ENCODE measurements around the gene ANKRD18A.

Gene ANKRD18A

GRCh38 chr9:38644601-38645000 is 24.2 kb upstream of the ANKRD18A start:
- Histone ChIP-seq H3K4me1 (ENCODE audit: control insufficient read depth, low read length) (no peaks in the 10 kb centered on the region), H3K4me3 (ENCODE audit: low read length) (no peak overlapping the region), H3K4me2 (ENCODE audit: low read length) (no peak overlapping the region), H3K9me3 (ENCODE audit: control insufficient read depth, insufficient read depth, low read length) (no peaks in the 10 kb centered on the region), H3K79me2 (ENCODE audit: control insufficient read depth, low read length) (no peaks in the 10 kb centered on the region), H4K20me1 (ENCODE audit: control insufficient read depth, insufficient read depth, low read depth, low read length) (no peaks in the 10 kb centered on the region), H3K27me3 (ENCODE audit: control insufficient read depth, low read length) (no peaks in the 10 kb centered on the region), H3K36me3 (ENCODE audit: control insufficient read depth, low read length) (no peaks in the 10 kb centered on the region), H3K9me2 (replicated peaks; ENCODE audit: control insufficient read depth, low read length) (no peaks in the 10 kb centered on the region), H3K27ac (ENCODE audit: low read depth, low read length) (no peak overlapping the region), H3F3A (ENCODE audit: control insufficient read depth, insufficient read depth) (no peaks in the 10 kb centered on the region)
- TF ChIP-seq EZH2phosphoT487 (IDR thresholded peaks at IDR 0.05; ENCODE audit: borderline replicate concordance, low read length) (no peak), CTCF (IDR thresholded peaks at IDR 0.05; ENCODE audit: low read depth, low read length, poor library complexity, severe bottlenecking) (no peak)

- TF ChIP-seq EZH2phosphoT487 (IDR thresholded peaks at IDR 0.05; ENCODE audit: borderline replicate concordance, low read length) (no peak), CTCF (IDR thresholded peaks at IDR 0.05; ENCODE audit: low read depth, low read length, poor library complexity, severe bottlenecking) (no peak)
- Histone ChIP-seq H3K27me3 (ENCODE audit: control insufficient read depth, low read length) (no peaks in the 10 kb centered on the region), H3K27ac (ENCODE audit: low read depth, low read length) (no peak overlapping the region), H3K36me3 (ENCODE audit: control insufficient read depth, low read length) (no peaks in the 10 kb centered on the region), H3K9me2 (replicated peaks; ENCODE audit: control insufficient read depth, low read length) (no peaks in the 10 kb centered on the region), H3K9me3 (ENCODE audit: control insufficient read depth, insufficient read depth, low read length) (no peaks in the 10 kb centered on the region), H4K20me1 (ENCODE audit: control insufficient read depth, insufficient read depth, low read depth, low read length) (no peaks in the 10 kb centered on the region), H3K4me1 (ENCODE audit: control insufficient read depth, low read length) (no peaks in the 10 kb centered on the region), H3K79me2 (ENCODE audit: control insufficient read depth, low read length) (no peaks in the 10 kb centered on the region), H3K4me2 (ENCODE audit: low read length) (no peak overlapping the region), H3F3A (ENCODE audit: control insufficient read depth, insufficient read depth) (no peaks in the 10 kb centered on the region), H3K4me3 (ENCODE audit: low read length) (no peak overlapping the region)
Observed at GRCh38 chr9:38643815-38644173, 23.4 kb upstream of the ANKRD18A start.

GRCh38 chr9:38642951-38643814 is 22.8 kb upstream of the ANKRD18A start:
- Histone ChIP-seq H3K9me2 (replicated peaks; ENCODE audit: control insufficient read depth, low read length) (no peaks in the 10 kb centered on the region), H3F3A (ENCODE audit: control insufficient read depth, insufficient read depth) (no peaks in the 10 kb centered on the region), H3K27ac (ENCODE audit: low read depth, low read length) (no peak overlapping the region), H3K4me3 (ENCODE audit: low read length) (no peak overlapping the region), H3K79me2 (ENCODE audit: control insufficient read depth, low read length) (no peaks in the 10 kb centered on the region), H4K20me1 (ENCODE audit: control insufficient read depth, insufficient read depth, low read depth, low read length) (no peaks in the 10 kb centered on the region), H3K4me2 (ENCODE audit: low read length) (no peak overlapping the region), H3K4me1 (ENCODE audit: control insufficient read depth, low read length) (no peaks in the 10 kb centered on the region), H3K9me3 (ENCODE audit: control insufficient read depth, insufficient read depth, low read length) (no peaks in the 10 kb centered on the region), H3K36me3 (ENCODE audit: control insufficient read depth, low read length) (no peaks in the 10 kb centered on the region), H3K27me3 (ENCODE audit: control insufficient read depth, low read length) (no peaks in the 10 kb centered on the region)
- no peak for TF ChIP-seq EZH2phosphoT487 (IDR thresholded peaks at IDR 0.05; ENCODE audit: borderline replicate concordance, low read length)
- no peak for TF ChIP-seq CTCF (IDR thresholded peaks at IDR 0.05; ENCODE audit: low read depth, low read length, poor library complexity, severe bottlenecking)
